Dermis lymphatic vessel endothelial cell (primary cell): ENCODE results near the gene ZNF684. TPM values are rescaled to one million over a fixed set of nuclear protein-coding genes. Genes with fewer than 3 reads are reported as not detected.

Experiments used
- total RNA-seq: library from RNA; depleted of rRNA; stranded (reverse); fragments of >200 nt; gene quantifications from 2 replicates; pipeline ENCODE4 v1.2.1, GENCODE V29; 2014

The ZNF684 gene
- total RNA-seq = 1.7 and 3.3 TPM in 2 replicates

GRCh38 chr1:40531381-40532061 is at the start of gene ZNF684:
TSS of gene ZNF684 (plus strand) at chr1:40531637. CDS start at chr1:40533167, 1,530 bp downstream.

GRCh38 chr1:40508375-40509341 is 22.8 kb upstream of the ZNF684 start, which contains the start of gene EXO5:
TSS of gene EXO5 (plus strand) at chr1:40508767. CDS start at chr1:40514545, 5,778 bp downstream.

Other genes starting within 250 kb of the ZNF684 start
- gene COL9A2, start 214.4 kb upstream of the ZNF684 start, total RNA-seq = 0.69 and 0.87 TPM in 2 replicates
- gene SMAP2, start 157.9 kb upstream of the ZNF684 start, total RNA-seq = 3.4 and 3.6 TPM in 2 replicates
- gene ZFP69B, start 81.2 kb upstream of the ZNF684 start, total RNA-seq = 0.65 and 1.2 TPM in 2 replicates
- 1.8 and 2.3 TPM in 2 replicates for gene ZFP69, start 54.3 kb upstream of the ZNF684 start, total RNA-seq
- 6.5 and 6.6 TPM in 2 replicates for gene EXO5, start 22.9 kb upstream of the ZNF684 start, total RNA-seq
- gene RIMS3, start 134.0 kb downstream of the ZNF684 start, total RNA-seq = 0.43 TPM in 2 replicates
- gene NFYC, start 160.1 kb downstream of the ZNF684 start, total RNA-seq = 13.7 and 17.5 TPM in 2 replicates